GM12874 (cell line): ENCODE data around the gene ARHGAP9.
A peak's percentile ranks its signal among the peaks of the same experiment; 100 is the strongest.

Source experiments
- TF ChIP-seq, protein P1 (sequence below): IDR thresholded peaks from 2 replicates; pipeline ENCODE4 v1.5.1; 2011; ENCODE audit warnings: low read depth, mild to moderate bottlenecking, control low read depth, low read length, moderate library complexity; ENCODE audit not compliant: insufficient read depth

Gene ARHGAP9

GRCh38 chr12:57476993-57477709, 2.5 kb downstream of the ARHGAP9 start:
- TF ChIP-seq, protein P1, sequence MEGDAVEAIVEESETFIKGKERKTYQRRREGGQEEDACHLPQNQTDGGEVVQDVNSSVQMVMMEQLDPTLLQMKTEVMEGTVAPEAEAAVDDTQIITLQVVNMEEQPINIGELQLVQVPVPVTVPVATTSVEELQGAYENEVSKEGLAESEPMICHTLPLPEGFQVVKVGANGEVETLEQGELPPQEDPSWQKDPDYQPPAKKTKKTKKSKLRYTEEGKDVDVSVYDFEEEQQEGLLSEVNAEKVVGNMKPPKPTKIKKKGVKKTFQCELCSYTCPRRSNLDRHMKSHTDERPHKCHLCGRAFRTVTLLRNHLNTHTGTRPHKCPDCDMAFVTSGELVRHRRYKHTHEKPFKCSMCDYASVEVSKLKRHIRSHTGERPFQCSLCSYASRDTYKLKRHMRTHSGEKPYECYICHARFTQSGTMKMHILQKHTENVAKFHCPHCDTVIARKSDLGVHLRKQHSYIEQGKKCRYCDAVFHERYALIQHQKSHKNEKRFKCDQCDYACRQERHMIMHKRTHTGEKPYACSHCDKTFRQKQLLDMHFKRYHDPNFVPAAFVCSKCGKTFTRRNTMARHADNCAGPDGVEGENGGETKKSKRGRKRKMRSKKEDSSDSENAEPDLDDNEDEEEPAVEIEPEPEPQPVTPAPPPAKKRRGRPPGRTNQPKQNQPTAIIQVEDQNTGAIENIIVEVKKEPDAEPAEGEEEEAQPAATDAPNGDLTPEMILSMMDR = no peak

DNA sequence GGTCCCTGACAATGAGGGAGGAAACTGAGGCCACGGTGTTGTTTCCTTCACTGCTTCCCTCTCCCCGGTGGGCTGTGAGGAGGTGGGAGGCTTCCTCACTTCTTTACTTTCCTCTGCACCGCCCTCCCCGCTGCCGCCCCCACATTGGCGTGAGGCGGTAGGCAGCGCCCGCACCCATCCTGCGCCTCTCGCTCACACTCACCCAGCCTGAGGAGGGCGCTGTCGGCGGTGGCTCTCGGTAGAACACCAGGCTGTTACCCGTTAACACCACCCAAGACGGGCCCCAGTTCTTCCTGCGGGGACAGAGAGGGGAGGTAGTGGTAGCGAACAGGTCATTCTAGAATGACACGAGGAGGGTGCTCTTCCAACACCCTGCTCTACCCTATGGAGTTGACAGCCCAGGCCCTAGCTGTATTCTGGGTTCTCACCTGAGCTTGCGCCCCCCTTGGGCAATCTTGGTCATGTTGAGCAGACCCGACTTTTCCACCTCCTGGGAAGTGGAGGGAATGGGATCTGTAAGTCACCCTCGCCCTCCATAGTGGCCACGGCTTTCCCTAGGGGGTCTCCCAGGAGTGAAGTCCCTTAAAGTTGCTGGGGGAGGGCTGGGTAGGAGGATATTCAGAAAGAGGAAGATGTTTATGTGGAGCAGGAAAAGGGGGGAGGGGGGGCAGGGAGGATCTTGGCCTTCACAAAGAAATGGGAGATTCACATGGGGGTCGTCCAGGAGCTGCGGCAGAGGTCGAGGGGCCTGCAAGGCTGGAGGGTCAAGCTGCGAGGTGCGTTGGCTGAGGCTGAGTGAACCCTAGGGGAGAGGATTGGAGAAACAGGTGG, 3.3 kb downstream of the ARHGAP9 start:
- TF ChIP-seq, protein P1 = peak; percentile 86

GRCh38 chr12:57475271-57476161, 4.2 kb downstream of the ARHGAP9 start:
- TF ChIP-seq, protein P1 = no peak

- TF ChIP-seq, protein P1 = no peak
These were observed 4.8 kb downstream of the ARHGAP9 start for GRCh38 chr12:57474862-57475261.

GRCh38 chr12:57474430-57474829, 5.2 kb downstream of the ARHGAP9 start:
- TF ChIP-seq, protein P1 = no peak

GRCh38 chr12:57473886-57474285, 5.8 kb downstream of the ARHGAP9 start:
- TF ChIP-seq, protein P1 = no peak

DNA sequence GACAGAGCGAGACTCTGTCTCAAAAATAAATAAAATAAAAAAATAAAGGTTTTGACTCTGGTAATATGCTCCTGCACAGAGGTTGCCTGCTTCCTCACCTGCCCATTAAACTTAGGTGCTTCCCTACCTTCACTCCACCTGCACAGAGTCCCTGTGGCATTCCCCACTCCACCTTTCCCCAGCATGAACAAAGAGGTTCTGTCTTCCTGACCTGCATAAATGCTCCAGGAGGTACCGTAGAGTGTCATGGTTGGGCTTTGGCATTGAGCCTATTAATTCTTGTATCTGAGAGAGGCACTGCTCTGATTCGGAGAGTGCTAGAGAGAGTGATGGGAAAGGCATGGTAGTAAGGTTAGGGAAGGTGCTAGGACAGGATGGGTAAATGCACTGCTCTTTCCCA, 6.3 kb downstream of the ARHGAP9 start:
- TF ChIP-seq, protein P1 = no peak
